ENCODE data around the gene EIF1.

Gene EIF1

DNA sequence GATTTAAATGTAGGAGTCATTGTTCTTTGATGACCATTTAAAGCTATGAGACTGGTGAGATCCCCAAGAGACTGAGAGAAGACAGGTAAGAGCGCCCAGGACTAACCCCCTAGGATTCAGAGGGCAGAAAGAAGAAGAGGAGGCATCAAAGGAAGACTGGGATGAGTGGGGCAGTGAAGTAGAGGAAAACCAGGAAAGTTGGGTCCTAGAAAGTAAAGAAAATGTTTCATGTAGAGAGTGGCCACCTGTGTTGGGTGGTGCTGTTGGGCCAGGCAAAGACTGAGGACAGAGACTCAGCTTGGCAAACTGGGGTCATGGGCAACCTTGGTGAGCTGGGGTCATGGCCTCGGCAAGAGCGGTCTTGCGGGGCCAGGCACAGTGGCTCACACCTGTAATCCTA is 47.1 kb downstream of the EIF1 start:
- DNase-seq (ENCODE audit: low read depth in 2 of 2), result no peak

DNA sequence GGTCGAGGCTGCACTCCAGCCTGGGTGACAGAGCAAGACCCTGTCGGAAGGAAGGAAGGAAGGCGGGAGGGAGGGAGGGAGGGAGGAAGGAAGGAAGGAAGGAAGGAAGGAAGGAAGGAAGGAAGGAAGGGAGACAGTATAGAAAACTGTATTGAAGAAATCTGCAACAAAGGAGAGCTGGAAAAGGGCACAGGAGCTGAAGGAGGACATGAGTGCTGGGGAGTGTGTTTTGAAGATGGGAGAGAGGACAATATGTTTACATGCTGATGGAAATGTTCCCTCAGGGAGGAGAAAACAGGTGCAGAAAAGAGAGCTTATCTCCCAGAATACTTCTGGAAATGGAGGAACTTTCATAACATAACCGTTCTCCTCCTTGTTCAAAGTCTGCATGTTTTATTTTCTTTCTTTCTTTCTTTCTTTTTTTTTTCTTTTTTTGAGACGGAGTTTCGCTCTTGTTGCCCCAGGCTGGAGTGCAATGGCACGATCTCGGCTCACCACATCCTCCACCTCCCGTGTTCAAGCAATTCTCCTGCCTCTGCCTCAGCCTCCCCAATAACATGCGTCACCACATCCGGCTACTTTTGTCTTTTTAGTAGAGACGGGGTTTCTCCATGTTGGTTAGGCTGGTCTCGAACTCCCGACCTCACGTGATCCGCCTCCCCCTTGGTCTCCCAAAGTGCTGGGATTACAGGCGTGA is 48.4 kb downstream of the EIF1 start:
- no peak for DNase-seq (ENCODE audit: low read depth in 2 of 2)

DNA sequence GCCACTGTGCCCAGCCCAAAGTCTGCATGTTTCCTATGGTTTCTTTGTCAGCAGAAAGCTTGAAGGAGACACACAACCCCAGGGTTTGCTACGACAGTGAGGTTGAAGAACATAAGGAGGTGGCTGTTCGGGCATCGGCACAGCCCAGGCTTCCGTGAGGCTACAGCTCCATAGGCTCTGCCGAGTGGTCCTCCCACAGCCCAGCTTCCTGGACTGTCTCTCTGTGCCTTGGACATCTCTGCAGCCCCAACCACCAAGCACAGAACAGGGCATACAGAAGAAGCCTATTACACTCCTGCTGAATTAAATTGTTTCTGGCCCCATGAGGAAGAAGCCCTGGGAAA is 49.0 kb downstream of the EIF1 start:
- no peak for DNase-seq (ENCODE audit: low read depth in 2 of 2)

DNA sequence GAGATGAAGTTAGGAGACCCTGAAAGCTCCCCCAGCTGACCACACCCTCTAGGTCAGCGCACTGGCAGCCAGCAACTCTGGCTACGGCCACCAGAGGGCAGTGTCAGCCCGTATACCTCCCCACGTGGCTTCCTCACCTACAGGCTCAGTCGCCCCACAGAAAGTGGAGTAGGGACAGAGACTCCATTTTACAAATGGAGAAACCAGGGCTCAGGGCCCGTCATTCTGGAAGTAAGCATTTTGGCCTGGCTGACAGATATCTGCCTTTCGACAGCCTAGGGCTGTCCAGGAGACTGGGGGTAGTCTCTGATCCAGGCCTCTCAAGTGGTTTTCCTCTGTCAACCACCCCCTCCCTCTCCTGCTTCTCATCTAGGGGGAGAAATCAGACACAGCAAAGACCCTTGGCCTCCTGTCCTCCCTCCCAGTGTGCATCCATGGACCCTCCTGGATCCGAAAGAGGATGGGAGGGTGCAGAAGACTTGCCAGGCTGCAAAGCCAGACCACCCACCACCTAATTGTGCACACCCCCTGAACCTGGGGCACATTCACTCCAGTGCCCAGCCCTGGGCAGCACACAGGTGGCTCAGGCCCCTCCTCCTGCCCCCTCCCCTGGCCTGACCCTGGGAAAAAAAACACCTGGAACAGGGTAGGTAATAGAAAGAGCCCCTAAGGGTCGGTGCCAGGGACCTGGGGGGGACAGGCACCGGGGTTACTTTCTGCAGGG is 49.6 kb downstream of the EIF1 start:
- peak; percentile 49 to 50 for DNase-seq (ENCODE audit: low read depth in 2 of 2)

DNA sequence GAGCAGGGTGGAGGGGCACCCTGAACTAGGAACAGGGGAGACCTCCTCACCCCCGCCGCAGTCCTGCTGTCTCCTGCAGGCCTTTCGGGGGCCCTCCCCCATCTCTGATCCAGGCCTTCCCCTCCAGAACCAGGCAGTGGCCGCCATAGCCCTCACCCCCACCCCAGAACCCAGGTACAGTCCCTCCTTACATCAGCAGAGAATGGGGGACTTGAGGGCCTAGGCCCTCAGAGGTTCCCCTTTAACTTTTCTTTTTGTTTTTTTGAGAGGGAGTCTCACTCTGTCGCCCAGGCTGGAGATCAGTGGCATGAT is 50.1 kb downstream of the EIF1 start:
- no peak for DNase-seq (ENCODE audit: low read depth in 2 of 2)

DNA sequence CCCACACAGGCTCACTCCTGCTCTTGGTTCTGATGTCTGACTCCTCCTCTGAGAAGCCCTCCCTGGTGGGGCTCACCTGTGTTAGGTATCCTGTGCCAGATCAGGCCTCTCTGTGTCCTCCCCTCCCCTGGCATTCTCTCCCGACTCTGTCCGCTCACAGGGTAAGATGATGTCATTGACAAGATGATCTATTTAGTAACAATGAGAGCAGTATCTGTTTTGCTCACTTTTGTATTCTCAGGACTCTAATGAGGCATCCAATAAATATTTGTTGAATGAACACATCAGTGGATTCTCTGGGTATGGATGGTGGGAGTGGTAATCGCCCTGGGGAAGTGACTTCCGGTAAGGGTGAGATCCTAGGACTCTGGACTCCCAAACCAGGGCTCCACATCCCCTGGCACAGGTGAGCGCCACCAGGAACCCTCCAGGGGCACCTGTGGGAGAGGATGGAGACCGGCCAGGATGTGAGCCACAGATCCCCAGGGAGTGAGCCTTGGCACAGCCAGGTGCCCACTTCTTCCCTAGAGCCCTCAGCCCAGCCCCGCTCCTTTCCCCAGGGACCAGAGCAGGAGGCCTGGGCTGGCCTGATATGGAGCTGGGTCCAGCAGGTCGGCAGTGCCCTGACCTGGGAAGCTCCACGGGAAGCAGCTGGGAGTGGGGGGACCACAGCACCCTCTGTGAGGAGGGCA is 51.1 kb downstream of the EIF1 start:
- no peak for DNase-seq (ENCODE audit: low read depth in 2 of 2)

DNA sequence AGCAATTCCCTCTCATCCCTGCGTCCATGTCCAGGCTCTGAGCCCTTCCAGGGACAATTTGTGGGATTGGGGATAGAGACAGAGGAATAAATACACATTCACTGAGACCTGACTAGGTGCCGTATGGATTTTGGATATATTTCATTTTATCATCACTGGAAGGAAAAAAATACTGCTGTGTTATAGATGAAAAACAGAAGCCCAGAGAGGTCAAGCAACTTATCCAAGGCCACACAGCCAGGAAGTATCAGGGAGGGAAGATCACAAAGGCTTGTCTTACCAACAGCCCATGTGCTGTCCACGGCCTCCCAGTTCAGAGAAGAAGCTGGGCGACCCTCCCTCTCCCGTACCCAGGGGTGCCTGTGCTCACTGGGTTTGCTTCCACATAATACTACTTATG is 51.8 kb downstream of the EIF1 start:
- no peak for DNase-seq (ENCODE audit: low read depth in 2 of 2)

DNA sequence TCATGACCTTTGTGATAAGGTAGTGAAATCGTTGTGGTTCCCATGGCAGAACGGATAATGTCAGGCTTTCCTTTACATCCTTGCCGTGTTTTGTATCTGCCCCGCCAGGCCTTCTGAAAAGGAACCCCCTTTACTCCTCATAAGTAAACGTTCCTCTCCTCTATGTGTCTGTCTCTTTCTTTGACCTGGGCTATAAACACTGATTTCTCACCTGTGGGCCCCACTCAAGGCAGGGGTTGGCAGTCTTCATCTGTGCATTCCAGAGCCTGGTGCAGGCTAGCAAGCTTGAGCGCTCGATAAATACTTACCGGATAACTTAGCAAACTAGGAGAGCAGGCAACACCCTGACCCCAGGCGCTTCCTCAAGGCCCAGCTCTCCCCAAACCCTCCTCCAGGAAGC is 53.0 kb downstream of the EIF1 start:
- DNase-seq (ENCODE audit: low read depth in 2 of 2), result no peak

Measured in stimulated activated CD8-positive, alpha-beta memory T cell treated with anti-CD3 and anti-CD28 coated beads, Interleukin-15, amount 100 ng/mL, for 4 hours (primary cell).